HepG2 (cell line): ENCODE measurements around the gene WDR93. TPM values are rescaled to one million over a fixed set of nuclear protein-coding genes. Genes with fewer than 3 reads are reported as not detected.

Experiments used
- AHR ChIP-seq: IDR thresholded peaks from 2 replicates; pipeline ENCODE4 v1.6.1; 2018; ENCODE audit warnings: missing genetic modification reagents, missing compliant biosample characterization
- ARID3A ChIP-seq: IDR thresholded peaks from 2 replicates; pipeline ENCODE4 v1.6.1; 2012; ENCODE audit warnings: low read depth, low read length, improper control_type of control experiment
- BATF2 ChIP-seq: sonication (generic); formaldehyde crosslinking; IDR thresholded peaks from 2 replicates; pipeline ENCODE4 v1.8.0; 2022; ENCODE audit warnings: mild to moderate bottlenecking, missing genetic modification reagents, moderate library complexity
- BCL6 ChIP-seq: IDR thresholded peaks from 2 replicates; pipeline ENCODE4 v1.6.1; 2016; ENCODE audit warnings: missing genetic modification reagents, missing compliant biosample characterization
- BRCA1 ChIP-seq: sonication (generic); formaldehyde crosslinking; IDR thresholded peaks from 2 replicates; pipeline ENCODE4 v1.4.0; 2020; ENCODE audit warnings: missing genetic modification reagents
- BRF2 ChIP-seq: sonication (generic); formaldehyde crosslinking; IDR thresholded peaks from 2 replicates; pipeline ENCODE4 v1.8.1; 2022; ENCODE audit warnings: mild to moderate bottlenecking, missing genetic modification reagents
- HMG20A ChIP-seq: IDR thresholded peaks from 2 replicates; pipeline ENCODE4 v1.6.1; 2016; ENCODE audit warnings: borderline replicate concordance
- ISL2 ChIP-seq: sonication (generic); formaldehyde crosslinking; IDR thresholded peaks from 2 replicates; pipeline ENCODE4 v1.5.0; 2020; ENCODE audit warnings: missing genetic modification reagents
- KAT2B ChIP-seq: fragments of 150-350 bp; IDR thresholded peaks from 2 replicates; pipeline ENCODE4 v1.6.1; 2014; ENCODE audit warnings: low read depth, low read length, borderline replicate concordance
- KDM2A ChIP-seq: sonication (generic); formaldehyde crosslinking; IDR thresholded peaks from 2 replicates; pipeline ENCODE4 v1.4.0; 2020; ENCODE audit warnings: low read depth, missing genetic modification reagents, borderline replicate concordance
- KLF11 ChIP-seq: IDR thresholded peaks from 2 replicates; pipeline ENCODE4 v1.6.1; 2016; ENCODE audit warnings: missing compliant biosample characterization
- MED8 ChIP-seq: sonication (generic); formaldehyde crosslinking; IDR thresholded peaks from 2 replicates; pipeline ENCODE4 v1.8.1; 2023; ENCODE audit warnings: mild to moderate bottlenecking, missing genetic modification reagents; ENCODE audit not compliant: insufficient replicate concordance
- PHF5A ChIP-seq: IDR thresholded peaks from one replicate; pipeline ENCODE4 v1.6.1; 2018; ENCODE audit warnings: low read depth, missing genetic modification reagents; ENCODE audit not compliant: unreplicated experiment
- RAD51 ChIP-seq: fragments of 450-650 bp; IDR thresholded peaks from 2 replicates; pipeline ENCODE4 v1.6.1; 2016; ENCODE audit warnings: borderline replicate concordance
- SKIL ChIP-seq: sonication (generic); formaldehyde crosslinking; IDR thresholded peaks from 2 replicates; pipeline ENCODE4 v1.8.0; 2022; ENCODE audit warnings: missing genetic modification reagents, mild to moderate bottlenecking, moderate library complexity, borderline replicate concordance
- SP4 ChIP-seq: sonication (generic); formaldehyde crosslinking; IDR thresholded peaks from 2 replicates; pipeline ENCODE4 v1.8.1; 2023; ENCODE audit warnings: mild to moderate bottlenecking, missing genetic modification reagents
- TBL1XR1 ChIP-seq: fragments of 150-350 bp; IDR thresholded peaks from 2 replicates; pipeline ENCODE4 v1.6.1; 2014; ENCODE audit warnings: borderline replicate concordance, low read length; ENCODE audit not compliant: partially characterized antibody
- TMF1 ChIP-seq: sonication (generic); formaldehyde crosslinking; IDR thresholded peaks from 2 replicates; pipeline ENCODE4 v1.8.1; 2022; ENCODE audit warnings: low read depth, missing genetic modification reagents
- ZNF224 ChIP-seq: sonication (generic); formaldehyde crosslinking; IDR thresholded peaks from 2 replicates; pipeline ENCODE4 v1.5.0; 2020; ENCODE audit warnings: mild to moderate bottlenecking, missing genetic modification reagents
- ZNF343 ChIP-seq: sonication (generic); formaldehyde crosslinking; IDR thresholded peaks from 2 replicates; pipeline ENCODE4 v1.4.0; 2020; ENCODE audit warnings: mild to moderate bottlenecking, missing genetic modification reagents
- ZNF629 ChIP-seq: sonication (generic); formaldehyde crosslinking; conservative IDR thresholded peaks from 2 replicates; pipeline ENCODE4 v1.5.0; 2020; ENCODE audit warnings: missing genetic modification reagents
- ZNF780A ChIP-seq: sonication (generic); formaldehyde crosslinking; IDR thresholded peaks from 2 replicates; pipeline ENCODE4 v1.8.0; 2022; ENCODE audit warnings: mild to moderate bottlenecking, missing genetic modification reagents, moderate library complexity
- ZNF883 ChIP-seq: sonication (generic); formaldehyde crosslinking; IDR thresholded peaks from 2 replicates; pipeline ENCODE4 v1.5.1; 2020; ENCODE audit warnings: mild to moderate bottlenecking, missing genetic modification reagents; ENCODE audit errors: not compliant biosample characterization
- polyA plus RNA-seq, 8 experiments: library from polyadenylated mRNA; depleted of rRNA in 3 of 8; stranded (reverse) in 7 of 8; unstranded in 1 of 8; fragments of >200 nt; fragmentation: Illumina TruSeq in 4 of 8; extraction: Trizol in 4 of 8; gene quantifications; 2 replicates each; pipeline versions ENCODE4 v1.2.1 to v1.2.3, GENCODE V29; 2011 to 2016; ENCODE audit warnings: low read depth in 4 of 8, missing spikeins in 1 of 8, mixed read lengths in 1 of 8; ENCODE audit not compliant: insufficient read depth in 1 of 8
- total RNA-seq, 5 experiments: library from RNA; depleted of rRNA; stranded (reverse); fragments of >200 nt; fragmentation: Illumina TruSeq; extraction: Trizol; gene quantifications; 2 replicates each; pipeline ENCODE4 v1.2.3, GENCODE V29; 2016; ENCODE audit warnings: low read depth in 1 of 5

The WDR93 gene
- total and polyA plus RNA-seq, 2 of the 13 experiments (the other 11 are each of a cell fraction or from before 2014, with no cell fraction given): 0.07 TPM; not detected in 1

- TF ChIP-seq ISL2: 0 out of 2 replicates have a peak, but pooled peaks have one; percentile 0
- TF ChIP-seq BATF2: no peak
- no peak for TF ChIP-seq MED8
- no peak; the same call in 1 of the 2 replicates for TF ChIP-seq SP4 (CRISPR knock-in tag)
- peak; percentile 46 for TF ChIP-seq BCL6 (CRISPR knock-in tag)
- no peak for TF ChIP-seq RAD51
- no peak for TF ChIP-seq PHF5A (CRISPR knock-in tag)
- no peak for TF ChIP-seq ZNF343 (CRISPR knock-in tag)
- 0 out of 2 replicates have a peak, but pooled peaks have one; percentile 20 for TF ChIP-seq BRF2 (CRISPR knock-in tag)
- TF ChIP-seq ZNF883 (CRISPR knock-in tag): peak; percentile 72
- 0 out of 2 replicates have a peak, but pooled peaks have one; percentile 38 for TF ChIP-seq ZNF629 (CRISPR knock-in tag)
- no peak for TF ChIP-seq KAT2B
- TF ChIP-seq HMG20A (CRISPR knock-in tag): no peak
- TF ChIP-seq BRCA1 (CRISPR knock-in tag): 0 out of 2 replicates have a peak, but pooled peaks have one; percentile 58
- no peak for TF ChIP-seq ZNF780A
- no peak for TF ChIP-seq SKIL
- TF ChIP-seq ZNF224 (CRISPR knock-in tag): no peak
- TF ChIP-seq ARID3A: 0 out of 2 replicates have a peak, but pooled peaks have one; percentile 20
- peak; percentile 50; the same call in 1 of the 2 replicates for TF ChIP-seq TMF1
- TF ChIP-seq KLF11: 0 out of 2 replicates have a peak, but pooled peaks have one; percentile 75
- TF ChIP-seq TBL1XR1: no peak
- no peak for TF ChIP-seq AHR (CRISPR knock-in tag)
- TF ChIP-seq KDM2A: peak; percentile 79
These were observed 60.2 kb downstream of the WDR93 start, which contains the start of gene MESP1 (continued) for GRCh38 chr15:89750560-89751542.
